WTC11 (cell line): ENCODE results near the gene MAML2. TPM values are rescaled to one million over a fixed set of nuclear protein-coding genes. Genes with fewer than 3 reads are reported as not detected.

ENCODE experiments used
- ATAC-seq: fragments of 200-7000 bp; cut with Tn5 transposase; 2 replicates; pipeline ENCODE4 v1.10.0; 2021; ENCODE audit warnings: mild to moderate bottlenecking, moderate library complexity
- CTCF ChIA-PET: fragments of 300-600 bp; sonication (Branson Sonifier 250); formaldehyde crosslinking; loops from one replicate; lab custom pipeline; 2021; ENCODE audit warnings: antibody characterized with exemption; lab: Charles Lee
- POLR2A ChIA-PET: fragments of 350-600 bp; sonication (Branson Sonifier 250); formaldehyde crosslinking; loops from one replicate; lab custom pipeline; 2021; ENCODE audit warnings: antibody characterized with exemption; lab: Charles Lee
- DNase-seq: peaks from one replicate; pipeline ENCODE4 v3.0.0; 2021; ENCODE audit warnings: low spot score
- H3K27ac Mint-ChIP-seq: 2 replicates; pipeline ENCODE4 v1.8.0; 2021; ENCODE audit warnings: mixed read lengths
- H3K27me3 Mint-ChIP-seq: 2 replicates; pipeline ENCODE4 v1.8.0; 2021; ENCODE audit warnings: low read depth, mild to moderate bottlenecking, moderate library complexity, mixed read lengths
- H3K36me3 Mint-ChIP-seq: 2 replicates; pipeline ENCODE4 v1.8.0; 2021; ENCODE audit warnings: mixed read lengths
- H3K4me1 Mint-ChIP-seq: 2 replicates; pipeline ENCODE4 v1.8.0; 2022; ENCODE audit warnings: mixed read lengths
- H3K4me3 Mint-ChIP-seq: 2 replicates; pipeline ENCODE4 v1.8.0; 2021; ENCODE audit warnings: mild to moderate bottlenecking, moderate library complexity, mixed read lengths
- H3K9me3 Mint-ChIP-seq: 2 replicates; pipeline ENCODE4 v1.8.0; 2021; ENCODE audit warnings: mixed read lengths
- AR ChIP-seq: fragments of 250-450 bp; sonication (Bioruptor Pico); IDR thresholded peaks from 2 replicates; pipeline ENCODE4 v1.9.0; 2021; ENCODE audit warnings: mild to moderate bottlenecking
- ARID4B ChIP-seq: sonication (generic); formaldehyde crosslinking; IDR thresholded peaks from 2 replicates; pipeline ENCODE4 v1.8.0; 2023; ENCODE audit warnings: missing genetic modification reagents, mild to moderate bottlenecking, borderline replicate concordance
- CREB1 ChIP-seq: sonication (generic); formaldehyde crosslinking; IDR thresholded peaks from 2 replicates; pipeline ENCODE4 v1.8.0; 2023; ENCODE audit warnings: mild to moderate bottlenecking, missing genetic modification reagents
- CREM ChIP-seq: sonication (generic); formaldehyde crosslinking; IDR thresholded peaks from 2 replicates; pipeline ENCODE4 v1.8.1; 2022; ENCODE audit warnings: mild to moderate bottlenecking, missing genetic modification reagents, moderate library complexity
- E2F1 ChIP-seq: sonication (generic); formaldehyde crosslinking; IDR thresholded peaks from 2 replicates; pipeline ENCODE4 v1.8.0; 2022; ENCODE audit warnings: mild to moderate bottlenecking, missing genetic modification reagents
- E2F5 ChIP-seq: sonication (generic); formaldehyde crosslinking; IDR thresholded peaks from 2 replicates; pipeline ENCODE4 v1.8.1; 2022; ENCODE audit warnings: mild to moderate bottlenecking, moderate library complexity, missing genetic modification reagents
- FOXK1 ChIP-seq: sonication (generic); formaldehyde crosslinking; IDR thresholded peaks from 2 replicates; pipeline ENCODE4 v1.8.0; 2022; ENCODE audit warnings: mild to moderate bottlenecking, moderate library complexity, missing genetic modification reagents
- FOXP4 ChIP-seq: sonication (generic); formaldehyde crosslinking; IDR thresholded peaks from 2 replicates; pipeline ENCODE4 v1.8.0; 2022; ENCODE audit warnings: mild to moderate bottlenecking, missing genetic modification reagents
- GABPB1 ChIP-seq: sonication (generic); formaldehyde crosslinking; IDR thresholded peaks from 2 replicates; pipeline ENCODE4 v1.8.1; 2023; ENCODE audit warnings: mild to moderate bottlenecking, missing genetic modification reagents
- JUN ChIP-seq: sonication (generic); formaldehyde crosslinking; IDR thresholded peaks from 2 replicates; pipeline ENCODE4 v1.8.0; 2023; ENCODE audit warnings: mild to moderate bottlenecking, missing genetic modification reagents
- MAX ChIP-seq: sonication (generic); formaldehyde crosslinking; IDR thresholded peaks from 2 replicates; pipeline ENCODE4 v1.8.0; 2022; ENCODE audit warnings: mild to moderate bottlenecking, missing genetic modification reagents
- NFATC4 ChIP-seq: fragments of 250-450 bp; sonication (Bioruptor Pico); IDR thresholded peaks from 2 replicates; pipeline ENCODE4 v1.9.0; 2021; ENCODE audit warnings: mild to moderate bottlenecking
- NR1H2 ChIP-seq: sonication (generic); formaldehyde crosslinking; IDR thresholded peaks from 2 replicates; pipeline ENCODE4 v1.9.0; 2021; ENCODE audit warnings: mild to moderate bottlenecking, moderate library complexity, missing genetic modification reagents
- OVOL2 ChIP-seq: fragments of 250-450 bp; sonication (Bioruptor Pico); IDR thresholded peaks from 2 replicates; pipeline ENCODE4 v1.9.0; 2021; ENCODE audit warnings: mild to moderate bottlenecking, borderline replicate concordance
- SMAD4 ChIP-seq: sonication (generic); formaldehyde crosslinking; IDR thresholded peaks from 2 replicates; pipeline ENCODE4 v1.8.0; 2022; ENCODE audit warnings: mild to moderate bottlenecking, missing genetic modification reagents
- SP1 ChIP-seq: sonication (generic); formaldehyde crosslinking; conservative IDR thresholded peaks from 2 replicates; pipeline ENCODE4 v1.8.1; 2022; ENCODE audit warnings: missing genetic modification reagents
- TCF7 ChIP-seq: sonication (generic); formaldehyde crosslinking; IDR thresholded peaks from 2 replicates; pipeline ENCODE4 v1.8.0; 2022; ENCODE audit warnings: mild to moderate bottlenecking, low read depth, missing genetic modification reagents, moderate library complexity
- TEAD1 ChIP-seq: sonication (generic); formaldehyde crosslinking; IDR thresholded peaks from 2 replicates; pipeline ENCODE4 v1.8.0; 2022; ENCODE audit warnings: mild to moderate bottlenecking, missing genetic modification reagents
- TEAD4 ChIP-seq: sonication (generic); formaldehyde crosslinking; IDR thresholded peaks from 2 replicates; pipeline ENCODE4 v1.8.0; 2022; ENCODE audit warnings: mild to moderate bottlenecking, missing genetic modification reagents
- ZBTB43 ChIP-seq: sonication (generic); formaldehyde crosslinking; IDR thresholded peaks from 2 replicates; pipeline ENCODE4 v1.8.1; 2023; ENCODE audit warnings: mild to moderate bottlenecking, missing genetic modification reagents
- ZNF232 ChIP-seq: sonication (generic); formaldehyde crosslinking; IDR thresholded peaks from 2 replicates; pipeline ENCODE4 v1.8.0; 2022; ENCODE audit warnings: mild to moderate bottlenecking, missing genetic modification reagents
- total RNA-seq: library from RNA; stranded (reverse); gene quantifications from 3 replicates; pipeline ENCODE4 v1.2.3, GENCODE V29; 2021

Gene MAML2
- total RNA-seq, 1 experiment from 2014 or later: 8.1 TPM

GRCh38 chr11:96008161-96008720, 334.8 kb downstream of the MAML2 start (continued):
- TF ChIP-seq FOXK1 (CRISPR knock-in tag) (no peak), SP1 (CRISPR knock-in tag) (no peak), SMAD4 (CRISPR knock-in tag) (no peak), ZBTB43 (CRISPR knock-in tag) (no peak), E2F1 (CRISPR knock-in tag) (no peak)

- no peak for TF ChIP-seq TEAD4 (CRISPR knock-in tag)
- TF ChIP-seq CREB1 (CRISPR knock-in tag): no peak
- TF ChIP-seq MAX: no peak
- no peak for TF ChIP-seq CREM
- no peak for TF ChIP-seq E2F5 (CRISPR knock-in tag)
- no peak for TF ChIP-seq FOXP4 (CRISPR knock-in tag)
- no peak for TF ChIP-seq TCF7 (CRISPR knock-in tag)
- no peak for TF ChIP-seq NR1H2 (CRISPR knock-in tag)
- TF ChIP-seq JUN (CRISPR knock-in tag): no peak
- no peak for TF ChIP-seq TEAD1 (CRISPR knock-in tag)
- no peak for TF ChIP-seq AR (CRISPR knock-in tag)
- TF ChIP-seq ZNF232 (CRISPR knock-in tag): no peak
- TF ChIP-seq GABPB1 (CRISPR knock-in tag): no peak
- TF ChIP-seq OVOL2 (CRISPR knock-in tag): no peak
- TF ChIP-seq ARID4B (CRISPR knock-in tag): no peak
- TF ChIP-seq NFATC4 (CRISPR knock-in tag): no peak
- H3K27me3 Mint-ChIP-seq: no peaks in the 10 kb centered on the region
- no peak overlapping the region for H3K4me3 Mint-ChIP-seq
- ATAC-seq (no peak), DNase-seq (no peak)
- H3K9me3 Mint-ChIP-seq: peaks cover 19% of the 10 kb centered on the region
- CTCF ChIA-PET: no interaction called here
- peaks cover 20% of the 10 kb centered on the region for H3K4me1 Mint-ChIP-seq
- H3K36me3 Mint-ChIP-seq: peaks cover 3% of the 10 kb centered on the region; the same call in 1 of the 2 replicates
- no peak overlapping the region for H3K27ac Mint-ChIP-seq
- POLR2A ChIA-PET: interaction anchor here (0.7 kb wide), 1 partner anchor 12 kb away, joined by 3 read pairs; no protein-coding TSS in a partner anchor
Observed at GRCh38 chr11:96006037-96006436, 337.0 kb downstream of the MAML2 start.
